ENCODE measurements around the gene GALE. TPM values are rescaled to one million over a fixed set of nuclear protein-coding genes. Genes with fewer than 3 reads are reported as not detected.
"Not testable (repeated sequence)": the region's sequence is repeated elsewhere in the genome, so short reads cannot be mapped to it uniquely, and the experiment has no call there.

The GALE gene
- total and polyA plus RNA-seq, 2 donors, result 11.2 to 20.2 TPM

DNA sequence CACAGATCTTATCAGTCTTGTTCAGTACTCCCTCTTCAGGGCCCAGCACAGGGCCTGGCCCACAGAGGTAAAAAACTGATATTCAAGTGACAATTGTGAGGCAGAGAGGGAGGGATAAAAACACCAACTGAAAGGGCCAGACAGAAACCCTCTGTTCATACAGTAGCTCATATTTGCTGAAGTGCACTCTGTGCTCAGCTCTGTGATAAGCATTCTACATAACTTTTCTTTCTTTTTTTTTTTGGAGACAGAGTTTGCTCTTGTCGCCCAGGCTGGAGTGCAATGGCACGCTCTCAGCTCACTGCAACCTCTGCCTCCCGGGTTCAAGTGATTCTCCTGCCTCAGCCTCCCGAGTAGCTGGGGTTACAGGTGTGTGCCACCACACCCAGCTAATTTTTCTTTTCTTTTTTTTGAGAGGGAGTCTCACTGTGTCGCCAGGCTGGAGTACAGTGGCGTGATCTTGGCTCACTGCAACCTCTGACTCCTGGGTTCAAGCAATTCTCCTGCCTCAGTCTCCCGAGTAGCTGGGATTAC is 2.3 kb upstream of the GALE start:
- not testable (repeated sequence) for H3K4me3 ChIP-seq (ENCODE audit: low read depth, low read length); DNase-seq (ENCODE audit: extremely low spot score); H3K27ac ChIP-seq (ENCODE audit: low read depth); H3K36me3 ChIP-seq (ENCODE audit: insufficient read depth); H3K4me1 ChIP-seq (ENCODE audit: insufficient read depth)
- WGBS, result 95% methylated on average over 7 of the region's 7 CpGs

- Histone ChIP-seq H3K27ac (ENCODE audit: low read depth) (no peak overlapping the region), H3K4me3 (ENCODE audit: low read depth, low read length) (no peak overlapping the region), H3K36me3 (ENCODE audit: insufficient read depth) (no peaks in the 10 kb centered on the region), H3K4me1 (ENCODE audit: insufficient read depth) (no peaks in the 10 kb centered on the region)
- 62% methylated on average over 10 of the region's 10 CpGs for WGBS
- no peak for DNase-seq (ENCODE audit: extremely low spot score)
These were observed 1.3 kb upstream of the GALE start for GRCh38 chr1:23801876-23802275.

- peak overlapping the region; percentile 58 for H3K4me3 ChIP-seq (ENCODE audit: low read depth, low read length)
- H3K36me3 ChIP-seq (ENCODE audit: insufficient read depth), result no peaks in the 10 kb centered on the region
- no peak for DNase-seq (ENCODE audit: extremely low spot score)
- H3K27ac ChIP-seq (ENCODE audit: low read depth), result no peak overlapping the region
- WGBS, result 20% methylated on average over 19 of the region's 19 CpGs
- no peaks in the 10 kb centered on the region for H3K4me1 ChIP-seq (ENCODE audit: insufficient read depth)
These were observed 789 bp upstream of the GALE start for GRCh38 chr1:23801338-23801748.

GRCh38 chr1:23799570-23800399 is 769 bp downstream of the GALE start:
- DNase-seq (ENCODE audit: extremely low spot score), result peak; percentile 62
- Histone ChIP-seq H3K4me3 (ENCODE audit: low read depth, low read length) (peak overlapping the region; percentile 58), H3K36me3 (ENCODE audit: insufficient read depth) (no peaks in the 10 kb centered on the region), H3K27ac (ENCODE audit: low read depth) (peak overlapping the region; percentile 90), H3K4me1 (ENCODE audit: insufficient read depth) (no peaks in the 10 kb centered on the region)
- WGBS, result 3% methylated on average over 48 of the region's 48 CpGs

- peak overlapping the region; percentile 38 for H3K27ac ChIP-seq (ENCODE audit: low read depth)
- H3K36me3 ChIP-seq (ENCODE audit: insufficient read depth), result no peaks in the 10 kb centered on the region
- no peaks in the 10 kb centered on the region for H3K4me1 ChIP-seq (ENCODE audit: insufficient read depth)
- WGBS, result 69% methylated on average over 7 of the region's 7 CpGs
- no peak for DNase-seq (ENCODE audit: extremely low spot score)
- H3K4me3 ChIP-seq (ENCODE audit: low read depth, low read length), result no peak overlapping the region
These were observed 1.3 kb downstream of the GALE start for GRCh38 chr1:23799255-23799569.

- peak overlapping the region; percentile 49 for H3K27ac ChIP-seq (ENCODE audit: low read depth)
- DNase-seq (ENCODE audit: extremely low spot score), result no peak
- 87% methylated on average over 12 of the region's 12 CpGs for WGBS
- no peaks in the 10 kb centered on the region for H3K4me1 ChIP-seq (ENCODE audit: insufficient read depth)
- H3K4me3 ChIP-seq (ENCODE audit: low read depth, low read length), result no peak overlapping the region
- H3K36me3 ChIP-seq (ENCODE audit: insufficient read depth), result no peaks in the 10 kb centered on the region
These were observed 1.9 kb downstream of the GALE start for GRCh38 chr1:23798662-23799142.

- no peaks in the 10 kb centered on the region for H3K4me1 ChIP-seq (ENCODE audit: insufficient read depth)
- no peak overlapping the region for H3K27ac ChIP-seq (ENCODE audit: low read depth)
- H3K36me3 ChIP-seq (ENCODE audit: insufficient read depth), result no peaks in the 10 kb centered on the region
These were observed 2.8 kb downstream of the GALE start for GRCh38 chr1:23797478-23798448.

DNA sequence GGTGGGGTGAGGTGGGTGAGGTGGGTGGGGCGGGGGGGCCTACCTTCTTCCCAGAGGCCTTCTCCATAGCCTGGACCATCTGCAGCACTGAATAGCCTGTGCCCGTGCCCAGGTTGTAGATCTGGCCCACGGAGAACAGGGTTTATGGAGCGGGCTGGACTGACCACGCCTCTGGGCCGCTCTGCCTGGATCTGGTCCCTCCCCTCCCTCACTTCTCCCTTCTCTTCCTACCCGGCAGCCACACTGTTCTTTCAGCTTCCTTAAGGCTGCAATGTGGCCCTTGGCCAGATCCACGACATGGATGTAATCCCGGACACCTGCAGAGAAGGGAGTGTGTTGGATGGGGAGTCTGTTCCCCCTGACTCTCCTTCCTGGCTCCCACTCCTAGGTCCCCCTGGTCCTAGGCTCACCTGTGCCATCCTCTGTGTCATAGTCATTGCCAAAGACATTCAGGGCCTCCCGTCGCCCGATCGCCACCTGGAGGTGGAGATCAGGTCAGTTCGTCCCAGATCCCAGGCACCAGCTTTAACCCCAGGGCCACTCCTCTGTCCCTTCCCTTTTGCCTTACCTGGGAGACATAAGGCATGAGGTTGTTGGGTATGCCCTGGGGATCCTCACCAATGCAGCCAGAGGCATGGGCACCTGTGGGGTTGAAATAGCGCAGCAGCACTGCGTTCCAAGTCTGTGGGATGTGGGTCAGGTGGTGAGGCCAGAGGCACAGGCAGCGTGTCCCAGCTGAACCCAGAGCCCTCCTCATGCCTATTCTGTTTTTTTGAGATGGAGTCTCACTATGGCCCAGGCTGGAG is 3.9 kb downstream of the GALE start:
- H3K36me3 ChIP-seq (ENCODE audit: insufficient read depth), result no peaks in the 10 kb centered on the region
- no peak overlapping the region for H3K4me3 ChIP-seq (ENCODE audit: low read depth, low read length)
- H3K27ac ChIP-seq (ENCODE audit: low read depth), result no peak overlapping the region
- H3K4me1 ChIP-seq (ENCODE audit: insufficient read depth), result no peaks in the 10 kb centered on the region
- 55% methylated on average over 17 of the region's 17 CpGs for WGBS
- DNase-seq (ENCODE audit: extremely low spot score), result no peak

More at GRCh38 chr1:23797478-23798448, 2.8 kb downstream of the GALE start:
- WGBS, result 80% methylated on average over 20 of the region's 20 CpGs
- H3K4me3 ChIP-seq (ENCODE audit: low read depth, low read length), result no peak overlapping the region
- no peak for DNase-seq (ENCODE audit: extremely low spot score)

- no peaks in the 10 kb centered on the region for H3K4me1 ChIP-seq (ENCODE audit: insufficient read depth)
- no peaks in the 10 kb centered on the region for H3K36me3 ChIP-seq (ENCODE audit: insufficient read depth)
- no peak for DNase-seq (ENCODE audit: extremely low spot score)
- no peak overlapping the region for H3K27ac ChIP-seq (ENCODE audit: low read depth)
- WGBS, result 58% methylated on average over 16 of the region's 16 CpGs
- no peak overlapping the region for H3K4me3 ChIP-seq (ENCODE audit: low read depth, low read length)
These were observed 4.7 kb downstream of the GALE start for GRCh38 chr1:23795676-23796465.

DNA sequence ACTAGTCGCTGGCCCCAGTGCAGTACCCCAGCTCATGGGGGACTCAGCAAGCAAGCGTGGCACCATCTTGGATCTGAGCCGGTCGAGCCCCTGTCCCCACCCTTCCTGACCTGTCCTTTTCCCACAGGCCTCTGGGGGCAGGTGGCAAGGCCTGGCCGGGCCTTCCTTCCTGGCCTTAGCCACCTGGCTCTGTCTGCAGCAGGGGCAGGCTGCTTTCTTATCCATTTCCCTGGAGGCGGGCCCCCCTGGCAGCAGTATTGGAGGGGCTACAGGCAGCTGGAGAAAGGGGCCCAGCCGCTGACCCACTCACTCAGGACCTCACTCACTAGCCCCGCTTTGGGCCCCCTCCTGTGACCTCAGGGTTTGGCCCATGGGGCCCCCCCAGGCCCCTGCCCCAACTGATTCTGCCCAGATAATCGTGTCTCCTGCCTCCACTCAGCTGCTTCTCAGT is 5.8 kb downstream of the GALE start:
- not testable (repeated sequence) for H3K36me3 ChIP-seq (ENCODE audit: insufficient read depth); H3K4me3 ChIP-seq (ENCODE audit: low read depth, low read length); DNase-seq (ENCODE audit: extremely low spot score); H3K4me1 ChIP-seq (ENCODE audit: insufficient read depth); H3K27ac ChIP-seq (ENCODE audit: low read depth)
- 74% methylated on average over 9 of the region's 9 CpGs for WGBS

DNA sequence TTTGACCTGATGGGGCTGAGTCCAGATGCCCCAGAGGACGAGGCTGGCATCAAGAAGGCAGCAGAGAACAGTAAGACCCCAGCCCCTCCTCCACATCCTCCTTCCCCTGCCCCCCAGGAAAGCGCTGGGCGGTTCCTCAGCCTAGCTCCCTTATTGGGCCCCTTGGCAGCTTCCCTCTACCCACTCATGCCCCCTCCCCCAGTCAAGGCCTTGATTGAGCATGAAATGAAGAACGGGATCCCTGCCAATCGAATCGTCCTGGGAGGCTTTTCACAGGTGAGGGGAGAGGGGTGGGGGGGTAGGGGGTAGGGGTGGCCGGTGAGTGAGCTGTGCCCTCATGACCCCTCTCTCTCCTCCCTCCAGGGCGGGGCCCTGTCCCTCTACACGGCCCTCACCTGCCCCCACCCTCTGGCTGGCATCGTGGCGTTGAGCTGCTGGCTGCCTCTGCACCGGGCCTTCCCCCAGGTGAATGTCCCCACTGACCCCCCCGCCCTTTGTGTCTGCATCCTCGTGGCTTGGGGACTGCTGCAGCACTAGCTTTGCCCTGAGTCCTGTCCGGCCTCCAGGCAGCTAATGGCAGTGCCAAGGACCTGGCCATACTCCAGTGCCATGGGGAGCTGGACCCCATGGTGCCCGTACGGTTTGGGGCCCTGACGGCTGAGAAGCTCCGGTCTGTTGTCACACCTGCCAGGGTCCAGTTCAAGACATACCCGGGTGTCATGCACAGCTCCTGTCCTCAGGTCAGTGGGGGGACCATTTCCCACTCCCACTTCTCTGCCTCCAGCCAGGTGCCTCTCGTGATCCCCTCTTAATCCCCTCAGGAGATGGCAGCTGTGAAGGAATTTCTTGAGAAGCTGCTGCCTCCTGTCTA is 6.5 kb downstream of the GALE start:
- H3K27ac ChIP-seq (ENCODE audit: low read depth), result no peak overlapping the region
- no peak overlapping the region for H3K4me3 ChIP-seq (ENCODE audit: low read depth, low read length)
- H3K4me1 ChIP-seq (ENCODE audit: insufficient read depth), result no peaks in the 10 kb centered on the region
- H3K36me3 ChIP-seq (ENCODE audit: insufficient read depth), result no peaks in the 10 kb centered on the region
- DNase-seq (ENCODE audit: extremely low spot score), result no peak
- WGBS, result 71% methylated on average over 21 of the region's 21 CpGs
